T-helper 1 cell treated with Interleukin-12 subunit alpha and Interleukin-12 subunit beta and Interleukin-4 antibody, amounts not matched to agents 30 μg/mL and 1 μg/mL, for 36 hours (primary cell): ENCODE results near the gene KIAA0586.
"Not testable (repeated sequence)": the region's sequence is repeated elsewhere in the genome, so short reads cannot be mapped to it uniquely, and the experiment has no call there.

Experiments used
- H3K27ac Mint-ChIP-seq: one replicate; pipeline ENCODE4 v1.8.0; 2021; ENCODE audit warnings: mild to moderate bottlenecking, mixed read lengths
- H3K27me3 Mint-ChIP-seq: one replicate; pipeline ENCODE4 v1.8.0; 2021; ENCODE audit warnings: low read depth, mixed read lengths
- H3K36me3 Mint-ChIP-seq: one replicate; pipeline ENCODE4 v1.8.0; 2021; ENCODE audit warnings: low read depth, mixed read lengths
- H3K4me1 Mint-ChIP-seq: one replicate; pipeline ENCODE4 v1.8.0; 2021; ENCODE audit warnings: low read depth, mixed read lengths
- H3K4me3 Mint-ChIP-seq: one replicate; pipeline ENCODE4 v1.8.0; 2021; ENCODE audit warnings: mild to moderate bottlenecking, moderate library complexity, mixed read lengths
- H3K9me3 Mint-ChIP-seq: one replicate; pipeline ENCODE4 v1.8.0; 2021; ENCODE audit warnings: mixed read lengths

KIAA0586 gene

GRCh38 chr14:58427281-58428117 is at the start of gene KIAA0586, which contains the start of gene TIMM9:
TSS of gene KIAA0586 (plus strand) at chr14:58427719. CDS start at chr14:58428265, 546 bp downstream.
TSS of gene TIMM9 (minus strand) at chr14:58427531. CDS start at chr14:58411945, 15,586 bp downstream.
- Mint-ChIP-seq H3K27ac (peak within 1 kb of the TSS; percentile 95), H3K9me3 (no peaks in the 10 kb centered on the region), H3K36me3 (peaks cover 15% of the 10 kb centered on the region), H3K27me3 (no peaks in the 10 kb centered on the region), H3K4me1 (peaks cover 26% of the 10 kb centered on the region), H3K4me3 (peak within 1 kb of the TSS; percentile 90)

- Mint-ChIP-seq H3K27me3 (no peaks in the 10 kb centered on the region), H3K36me3 (peaks cover 2% of the 10 kb centered on the region), H3K4me3 (no peak overlapping the region), H3K9me3 (no peaks in the 10 kb centered on the region), H3K4me1 (peaks cover 4% of the 10 kb centered on the region), H3K27ac (no peak overlapping the region)
Observed at GRCh38 chr14:58390830-58391229, 36.7 kb upstream of the KIAA0586 start.

- peaks cover 6% of the 10 kb centered on the region for H3K4me1 Mint-ChIP-seq
- H3K4me3 Mint-ChIP-seq: peak overlapping the region; percentile 33
- no peaks in the 10 kb centered on the region for H3K27me3 Mint-ChIP-seq
- no peak overlapping the region for H3K27ac Mint-ChIP-seq
- no peaks in the 10 kb centered on the region for H3K9me3 Mint-ChIP-seq
- H3K36me3 Mint-ChIP-seq: no peaks in the 10 kb centered on the region
Observed at GRCh38 chr14:58395562-58395811, 32.0 kb upstream of the KIAA0586 start.

- H3K27ac Mint-ChIP-seq: no peak within 1 kb of the TSS
- no peaks in the 10 kb centered on the region for H3K9me3 Mint-ChIP-seq
- no peaks in the 10 kb centered on the region for H3K27me3 Mint-ChIP-seq
- no peaks in the 10 kb centered on the region for H3K36me3 Mint-ChIP-seq
- peaks cover 6% of the 10 kb centered on the region for H3K4me1 Mint-ChIP-seq
- peak within 1 kb of the TSS; percentile 36 for H3K4me3 Mint-ChIP-seq
Observed at GRCh38 chr14:58395812-58396788, 31.4 kb upstream of the KIAA0586 start, which contains the start of gene TOMM20L. TSS of gene TOMM20L (plus strand) at chr14:58395930. CDS start at chr14:58395958, 28 bp downstream.

- Mint-ChIP-seq H3K27me3 (no peaks in the 10 kb centered on the region), H3K27ac (no peak overlapping the region), H3K4me1 (peaks cover 6% of the 10 kb centered on the region), H3K4me3 (no peak overlapping the region), H3K9me3 (no peaks in the 10 kb centered on the region), H3K36me3 (peaks cover 2% of the 10 kb centered on the region)
Observed at GRCh38 chr14:58397156-58397555, 30.4 kb upstream of the KIAA0586 start.

- peaks cover 2% of the 10 kb centered on the region for H3K36me3 Mint-ChIP-seq
- H3K27ac Mint-ChIP-seq: no peak overlapping the region
- peaks cover 6% of the 10 kb centered on the region for H3K4me1 Mint-ChIP-seq
- H3K9me3 Mint-ChIP-seq: no peaks in the 10 kb centered on the region
- no peaks in the 10 kb centered on the region for H3K27me3 Mint-ChIP-seq
- no peak overlapping the region for H3K4me3 Mint-ChIP-seq
Observed at GRCh38 chr14:58398495-58398894, 29.0 kb upstream of the KIAA0586 start.

- no peaks in the 10 kb centered on the region for H3K27me3 Mint-ChIP-seq
Observed at GRCh38 chr14:58398895-58399294, 28.6 kb upstream of the KIAA0586 start.

GRCh38 chr14:58401587-58401986 is 25.9 kb upstream of the KIAA0586 start:
- no peaks in the 10 kb centered on the region for H3K9me3 Mint-ChIP-seq
- peaks cover 5% of the 10 kb centered on the region for H3K36me3 Mint-ChIP-seq
- no peak overlapping the region for H3K27ac Mint-ChIP-seq
- H3K4me3 Mint-ChIP-seq: no peak overlapping the region
- no peaks in the 10 kb centered on the region for H3K27me3 Mint-ChIP-seq
- no peaks in the 10 kb centered on the region for H3K4me1 Mint-ChIP-seq

More at GRCh38 chr14:58398895-58399294, 28.6 kb upstream of the KIAA0586 start:
- Mint-ChIP-seq H3K27ac (no peak overlapping the region), H3K4me3 (no peak overlapping the region), H3K36me3 (peaks cover 2% of the 10 kb centered on the region), H3K9me3 (no peaks in the 10 kb centered on the region), H3K4me1 (peaks cover 6% of the 10 kb centered on the region)

- H3K4me3 Mint-ChIP-seq: no peak overlapping the region
- no peaks in the 10 kb centered on the region for H3K9me3 Mint-ChIP-seq
- peaks cover 17% of the 10 kb centered on the region for H3K36me3 Mint-ChIP-seq
- no peak overlapping the region for H3K27ac Mint-ChIP-seq
- no peaks in the 10 kb centered on the region for H3K27me3 Mint-ChIP-seq
- no peaks in the 10 kb centered on the region for H3K4me1 Mint-ChIP-seq
Observed at GRCh38 chr14:58408681-58409215, 18.8 kb upstream of the KIAA0586 start.

- no peak overlapping the region for H3K27ac Mint-ChIP-seq
- H3K4me1 Mint-ChIP-seq: peaks cover 8% of the 10 kb centered on the region
- H3K27me3 Mint-ChIP-seq: no peaks in the 10 kb centered on the region
- H3K4me3 Mint-ChIP-seq: no peak overlapping the region
- H3K9me3 Mint-ChIP-seq: peaks cover 5% of the 10 kb centered on the region
- peaks cover 38% of the 10 kb centered on the region for H3K36me3 Mint-ChIP-seq
Observed at GRCh38 chr14:58414845-58415244, 12.7 kb upstream of the KIAA0586 start.

GRCh38 chr14:58415636-58416547 is 11.6 kb upstream of the KIAA0586 start:
- H3K9me3 Mint-ChIP-seq: peaks cover 5% of the 10 kb centered on the region
- H3K27me3 Mint-ChIP-seq: no peaks in the 10 kb centered on the region
- H3K4me1 Mint-ChIP-seq: peaks cover 8% of the 10 kb centered on the region
- H3K36me3 Mint-ChIP-seq: peaks cover 43% of the 10 kb centered on the region
- H3K27ac Mint-ChIP-seq: peak overlapping the region; percentile 32
- no peak overlapping the region for H3K4me3 Mint-ChIP-seq

GRCh38 chr14:58416934-58417333 is 10.6 kb upstream of the KIAA0586 start:
- H3K27ac Mint-ChIP-seq: not testable (repeated sequence)

GRCh38 chr14:58426670-58427280 is 744 bp upstream of the KIAA0586 start:
- H3K4me1 Mint-ChIP-seq: peaks cover 26% of the 10 kb centered on the region
- peaks cover 13% of the 10 kb centered on the region for H3K36me3 Mint-ChIP-seq

More at GRCh38 chr14:58416934-58417333, 10.6 kb upstream of the KIAA0586 start:
- not testable (repeated sequence) for H3K27me3 Mint-ChIP-seq, H3K9me3 Mint-ChIP-seq, H3K4me1 Mint-ChIP-seq, H3K4me3 Mint-ChIP-seq
- peaks cover 43% of the 10 kb centered on the region for H3K36me3 Mint-ChIP-seq

More at GRCh38 chr14:58426670-58427280, 744 bp upstream of the KIAA0586 start:
- no peaks in the 10 kb centered on the region for H3K27me3 Mint-ChIP-seq
- peak overlapping the region; percentile 90 for H3K4me3 Mint-ChIP-seq
- no peaks in the 10 kb centered on the region for H3K9me3 Mint-ChIP-seq
- H3K27ac Mint-ChIP-seq: peak overlapping the region; percentile 95
